Measurements from ENCODE around the gene DUSP15.

- TF ChIP-seq RAD21 (conservative IDR thresholded peaks at IDR 0.05): no peak
- no peak for TF ChIP-seq CTCF (IDR thresholded peaks at IDR 0.05; ENCODE audit: poor library complexity, severe bottlenecking)
- TF ChIP-seq, protein P1, sequence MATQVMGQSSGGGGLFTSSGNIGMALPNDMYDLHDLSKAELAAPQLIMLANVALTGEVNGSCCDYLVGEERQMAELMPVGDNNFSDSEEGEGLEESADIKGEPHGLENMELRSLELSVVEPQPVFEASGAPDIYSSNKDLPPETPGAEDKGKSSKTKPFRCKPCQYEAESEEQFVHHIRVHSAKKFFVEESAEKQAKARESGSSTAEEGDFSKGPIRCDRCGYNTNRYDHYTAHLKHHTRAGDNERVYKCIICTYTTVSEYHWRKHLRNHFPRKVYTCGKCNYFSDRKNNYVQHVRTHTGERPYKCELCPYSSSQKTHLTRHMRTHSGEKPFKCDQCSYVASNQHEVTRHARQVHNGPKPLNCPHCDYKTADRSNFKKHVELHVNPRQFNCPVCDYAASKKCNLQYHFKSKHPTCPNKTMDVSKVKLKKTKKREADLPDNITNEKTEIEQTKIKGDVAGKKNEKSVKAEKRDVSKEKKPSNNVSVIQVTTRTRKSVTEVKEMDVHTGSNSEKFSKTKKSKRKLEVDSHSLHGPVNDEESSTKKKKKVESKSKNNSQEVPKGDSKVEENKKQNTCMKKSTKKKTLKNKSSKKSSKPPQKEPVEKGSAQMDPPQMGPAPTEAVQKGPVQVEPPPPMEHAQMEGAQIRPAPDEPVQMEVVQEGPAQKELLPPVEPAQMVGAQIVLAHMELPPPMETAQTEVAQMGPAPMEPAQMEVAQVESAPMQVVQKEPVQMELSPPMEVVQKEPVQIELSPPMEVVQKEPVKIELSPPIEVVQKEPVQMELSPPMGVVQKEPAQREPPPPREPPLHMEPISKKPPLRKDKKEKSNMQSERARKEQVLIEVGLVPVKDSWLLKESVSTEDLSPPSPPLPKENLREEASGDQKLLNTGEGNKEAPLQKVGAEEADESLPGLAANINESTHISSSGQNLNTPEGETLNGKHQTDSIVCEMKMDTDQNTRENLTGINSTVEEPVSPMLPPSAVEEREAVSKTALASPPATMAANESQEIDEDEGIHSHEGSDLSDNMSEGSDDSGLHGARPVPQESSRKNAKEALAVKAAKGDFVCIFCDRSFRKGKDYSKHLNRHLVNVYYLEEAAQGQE (IDR thresholded peaks at IDR 0.05; ENCODE audit: borderline replicate concordance): no peak
Observed at GRCh38 chr20:31860390-31861134, 9.8 kb downstream of the DUSP15 start.
